GM18951 (cell line): ENCODE data around the gene COL23A1.

Experiments used
- POLR2A ChIP-seq: IDR thresholded peaks from 4 replicates; pipeline ENCODE4 v1.6.1; 2011; ENCODE audit warnings: mild to moderate bottlenecking; ENCODE audit not compliant: insufficient read length, insufficient read depth; ENCODE audit errors: extremely low read depth
- in situ Hi-C: fragments of 300-500 bp; cut with MboI; formaldehyde crosslinking; loops from one replicate; pipeline ENCODE4 v1.12.0; 2022; ENCODE audit warnings: low sequenced_read_pairs, mixed read lengths, inconsistent platforms; ENCODE audit not compliant: unreplicated experiment

Gene COL23A1

GRCh38 chr5:178359738-178360137, 230.5 kb downstream of the COL23A1 start:
- no peak for TF ChIP-seq POLR2A
- in situ Hi-C loops, result no loop called here

DNA sequence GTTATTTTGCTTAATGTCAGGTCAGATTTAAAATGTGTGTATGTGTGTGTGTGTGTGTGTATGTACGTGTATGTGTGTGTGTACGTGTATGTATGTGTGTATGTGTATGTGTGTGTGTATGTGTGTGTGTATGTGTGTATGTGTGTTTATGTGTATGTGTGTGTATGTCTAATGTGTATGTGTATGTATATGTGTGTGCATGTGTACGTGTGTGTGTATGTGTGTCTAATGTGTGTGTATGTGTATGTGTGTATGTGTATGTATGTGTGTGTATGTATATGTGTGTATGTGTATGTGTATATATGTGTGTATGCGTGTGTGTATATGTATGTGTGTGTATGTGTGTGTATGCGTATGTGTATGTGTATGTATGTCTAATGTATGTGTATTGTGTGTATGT, 232.5 kb downstream of the COL23A1 start:
- in situ Hi-C loops, result no loop called here
- TF ChIP-seq POLR2A, result no peak

DNA sequence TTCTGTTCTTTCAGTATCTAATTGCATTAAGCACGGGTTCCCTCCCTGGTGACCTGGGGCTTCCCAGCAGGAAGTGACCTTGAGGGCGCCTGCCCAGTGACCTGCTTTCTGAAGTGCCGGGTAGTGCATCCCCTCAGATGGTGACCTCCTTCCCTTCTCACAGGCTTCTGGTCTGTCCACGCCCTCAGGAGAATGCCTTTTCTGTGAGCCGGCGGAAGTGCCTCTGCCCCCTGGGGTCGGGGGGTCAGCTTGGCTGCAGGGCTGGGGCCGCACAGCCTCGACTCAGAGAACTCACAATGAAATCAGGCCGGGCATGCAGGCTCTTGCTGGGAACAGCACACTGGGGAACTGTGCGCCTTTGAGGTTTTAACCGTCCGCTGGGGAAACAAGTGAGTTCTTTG, 233.1 kb downstream of the COL23A1 start:
- no peak for TF ChIP-seq POLR2A
- in situ Hi-C loops, result no loop called here

DNA sequence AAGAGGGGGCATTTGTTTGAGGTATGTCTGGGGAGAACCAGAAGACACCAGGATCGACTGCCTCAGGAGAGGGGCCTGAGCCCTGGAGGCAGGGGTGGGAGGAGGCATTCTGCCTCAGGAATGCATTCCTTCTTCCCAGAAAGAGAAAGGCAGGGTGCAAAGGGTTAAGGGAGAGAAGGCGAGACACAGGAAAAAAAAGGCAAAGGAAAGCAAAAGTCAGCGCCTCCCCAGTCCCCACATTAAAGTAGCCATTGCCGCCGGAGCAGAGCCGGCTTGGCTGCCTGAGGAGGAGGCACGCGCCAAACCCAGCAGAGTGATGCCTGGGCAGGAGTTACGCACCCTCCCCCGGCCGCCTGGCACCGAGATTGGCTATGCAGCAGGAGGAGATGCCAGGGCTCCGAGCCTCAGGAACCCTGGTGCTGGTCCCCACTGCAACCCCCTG, 233.7 kb downstream of the COL23A1 start:
- no peak for TF ChIP-seq POLR2A
- in situ Hi-C loops, result no loop called here

GRCh38 chr5:178355671-178356070, 234.5 kb downstream of the COL23A1 start:
- in situ Hi-C loops, result no loop called here

DNA sequence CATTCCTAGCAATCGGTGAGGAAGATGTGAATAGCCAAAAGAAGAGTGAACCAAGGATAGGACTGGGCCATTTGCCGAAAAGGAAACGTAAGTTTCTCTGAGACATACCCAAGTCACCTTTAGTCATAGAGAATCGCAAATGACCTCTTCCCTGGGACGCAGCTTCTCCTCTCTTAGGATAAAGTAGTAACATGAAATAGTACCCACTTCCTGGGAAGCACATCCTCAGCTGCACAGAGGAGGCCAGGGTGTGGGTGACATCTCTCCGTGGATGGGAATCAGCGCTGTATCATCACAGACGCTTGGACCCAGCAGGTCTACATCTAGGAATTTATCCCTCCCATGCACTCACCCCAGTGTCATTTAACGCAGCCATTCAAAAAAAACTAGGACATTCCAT, 236.7 kb downstream of the COL23A1 start:
- in situ Hi-C loops, result no loop called here
- TF ChIP-seq POLR2A, result no peak

More at GRCh38 chr5:178355671-178356070, 234.5 kb downstream of the COL23A1 start:
- TF ChIP-seq POLR2A, result no peak

GRCh38 chr5:178352035-178352349, 238.2 kb downstream of the COL23A1 start:
- in situ Hi-C loops, result no loop called here
- no peak for TF ChIP-seq POLR2A

DNA sequence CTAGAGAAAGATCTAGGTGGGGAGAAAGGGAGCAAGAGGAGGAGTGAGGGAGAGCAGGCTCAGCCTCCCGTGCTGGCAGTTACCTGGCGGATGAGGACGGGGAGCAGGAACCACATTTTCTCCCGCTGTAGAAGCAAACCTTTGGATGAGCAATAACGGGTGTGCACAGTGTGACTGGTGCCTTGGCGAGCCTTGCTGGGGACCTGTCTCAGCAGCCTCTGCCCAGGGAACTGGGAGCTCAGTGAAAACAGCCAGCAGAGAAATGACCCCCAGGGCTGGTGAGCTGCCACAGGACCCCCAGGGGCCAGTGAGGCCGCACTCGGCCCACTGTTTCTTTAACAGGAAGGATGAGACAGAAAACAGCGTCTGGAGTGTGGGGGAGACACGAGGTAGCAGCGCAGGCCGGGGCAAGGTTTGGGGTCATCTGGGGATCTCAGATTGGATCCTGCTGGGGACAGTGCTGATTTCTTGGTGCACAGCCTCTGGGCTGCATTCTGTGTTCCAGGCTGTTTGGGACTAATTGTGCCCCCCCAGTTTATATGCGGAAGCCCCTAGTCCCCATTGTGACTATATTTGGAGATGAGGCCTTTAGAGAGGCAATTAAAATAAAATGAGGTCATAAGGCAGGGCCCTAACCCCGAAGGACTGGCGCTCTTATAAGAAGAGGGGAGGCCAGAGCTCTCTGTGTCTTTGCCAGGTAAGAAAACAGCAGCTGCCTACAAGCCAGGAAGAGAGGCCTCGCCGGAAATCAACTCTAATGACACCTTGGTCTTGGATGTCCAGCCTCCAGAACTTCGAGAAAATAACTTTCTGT, 238.8 kb downstream of the COL23A1 start:
- in situ Hi-C loops, result no loop called here
- no peak for TF ChIP-seq POLR2A

DNA sequence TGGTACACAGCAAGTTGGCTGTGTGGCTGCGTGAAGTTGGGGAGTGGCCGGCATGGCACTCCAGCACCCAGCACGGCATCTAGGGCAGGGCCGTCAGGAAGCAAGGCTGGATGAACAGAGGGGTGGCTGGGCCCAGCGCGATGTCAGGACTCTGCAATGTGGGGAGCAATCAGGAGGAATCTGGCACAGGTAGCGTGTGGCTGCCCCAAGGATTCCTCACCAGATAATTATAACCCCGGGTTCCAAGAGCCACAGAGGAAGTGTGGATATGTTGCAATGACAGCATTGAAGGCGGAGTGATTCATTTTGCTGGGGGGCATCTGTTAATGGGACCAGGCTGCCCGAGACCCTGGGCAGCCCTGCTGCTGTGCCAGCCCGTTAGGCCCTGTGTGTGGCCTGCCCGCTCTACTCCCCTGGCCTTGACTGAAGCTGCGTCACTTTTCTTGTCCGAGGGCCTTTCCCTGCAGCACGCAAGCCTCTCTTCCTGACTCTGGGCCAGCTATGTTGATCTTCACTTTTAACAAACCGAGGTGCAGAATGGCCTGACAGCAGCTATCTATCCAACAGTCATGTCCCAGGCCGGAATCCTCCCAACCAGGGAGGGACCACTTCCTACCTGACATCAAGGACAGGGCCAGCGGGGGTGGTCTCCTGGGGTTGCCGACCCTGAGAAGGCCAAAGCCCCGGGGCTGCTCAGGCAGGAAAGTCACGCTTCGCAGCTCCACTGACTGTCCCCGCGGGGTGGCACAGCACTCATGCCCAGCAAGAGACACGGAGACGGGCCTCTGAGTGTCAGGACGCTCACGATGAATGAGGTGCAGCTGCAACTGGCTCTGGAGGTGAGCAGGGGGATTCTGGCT, 239.6 kb downstream of the COL23A1 start:
- in situ Hi-C loops, result no loop called here
- no peak for TF ChIP-seq POLR2A

DNA sequence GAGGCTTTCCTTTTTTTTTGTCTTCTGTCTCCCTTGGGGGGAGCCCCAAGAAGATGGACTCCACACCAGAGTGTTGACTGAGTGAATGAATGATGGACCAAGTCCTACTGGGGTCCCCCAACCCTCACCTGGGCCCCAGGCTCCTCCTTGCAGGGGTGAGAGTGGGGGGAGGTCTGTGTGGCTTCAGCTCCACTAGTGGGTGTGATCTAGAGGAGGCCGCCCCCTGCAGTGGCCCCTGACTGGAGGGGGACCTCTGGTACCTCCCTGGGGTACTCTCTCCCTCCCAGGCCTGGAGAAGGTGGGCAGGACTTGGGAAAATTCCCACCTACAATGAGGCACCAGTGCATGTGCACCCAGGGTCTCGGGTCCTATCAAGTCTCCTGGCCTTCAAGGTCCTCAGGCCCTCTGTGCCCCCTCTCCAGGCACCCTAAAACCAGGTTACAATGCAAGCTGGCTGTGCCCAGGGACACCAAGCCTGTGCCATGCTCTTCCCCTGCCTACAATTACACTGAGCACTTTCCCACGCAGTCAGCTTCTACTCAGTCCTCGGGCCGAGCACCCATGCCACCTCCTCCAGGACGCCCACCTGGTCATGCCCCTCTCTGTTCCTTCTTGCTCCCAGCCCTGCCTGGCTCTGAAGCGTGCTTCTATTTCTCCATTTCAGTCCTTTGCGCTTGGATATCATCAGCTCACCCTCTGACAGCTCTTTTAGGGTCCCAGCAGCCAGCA, 240.4 kb downstream of the COL23A1 start:
- in situ Hi-C loops, result no loop called here
- no peak for TF ChIP-seq POLR2A

GRCh38 chr5:178349075-178349511, 241.1 kb downstream of the COL23A1 start:
- in situ Hi-C loops, result no loop called here
- TF ChIP-seq POLR2A, result no peak

- no peak for TF ChIP-seq POLR2A
- in situ Hi-C loops, result no loop called here
Measured at GRCh38 chr5:178348356-178349074, 241.7 kb downstream of the COL23A1 start.
